Aorta (tissue), 5 donors: Measurements from ENCODE around the gene TMEM269. TPM values are rescaled to one million over a fixed set of nuclear protein-coding genes. Genes with fewer than 3 reads are reported as not detected.

Experiments used
- ATAC-seq: fragments of 200-7000 bp; cut with Tn5 transposase; one replicate; pipeline ENCODE4 v1.9.1; 2022; ENCODE audit warnings: moderate library complexity; ENCODE audit not compliant: low FRiP score
- DNase-seq, 2 donors: peaks; one replicate each; pipeline ENCODE4 v3.0.0-alpha.2; 2020
- H3K27ac ChIP-seq, 2 donors: one replicate each; pipeline ENCODE4 v1.5.1; 2013; ENCODE audit warnings: low read length in 2 of 2, mild to moderate bottlenecking in 2 of 2, moderate library complexity in 2 of 2, control low read depth in 1 of 2, inconsistent platforms in 1 of 2, low read depth in 1 of 2
- H3K27me3 ChIP-seq, 2 donors: one replicate each; pipeline ENCODE4 v1.6.1; 2013; ENCODE audit warnings: control low read depth in 1 of 2, low read length in 1 of 2, mild to moderate bottlenecking in 1 of 2, moderate library complexity in 1 of 2; ENCODE audit not compliant: insufficient read depth in 2 of 2, control insufficient read depth in 1 of 2
- H3K36me3 ChIP-seq, 2 donors: one replicate each; pipeline ENCODE4 v1.6.1; 2013; ENCODE audit warnings: control low read depth in 1 of 2, low read length in 1 of 2, mild to moderate bottlenecking in 1 of 2; ENCODE audit not compliant: insufficient read depth in 2 of 2, control insufficient read depth in 1 of 2
- H3K4me1 ChIP-seq, 2 donors: one replicate each; pipeline ENCODE4 v1.6.1; 2013; ENCODE audit warnings: low read length in 2 of 2, control low read depth in 1 of 2, mild to moderate bottlenecking in 1 of 2, moderate library complexity in 1 of 2; ENCODE audit not compliant: insufficient read depth in 2 of 2, control insufficient read depth in 1 of 2
- H3K4me3 ChIP-seq, 2 donors: one replicate each; pipeline ENCODE4 v1.5.1; 2013; ENCODE audit warnings: low read length in 2 of 2, control low read depth in 1 of 2, mild to moderate bottlenecking in 1 of 2
- H3K9me3 ChIP-seq: one replicate; pipeline ENCODE4 v1.6.1; 2013; ENCODE audit warnings: mild to moderate bottlenecking, low read length; ENCODE audit not compliant: control insufficient read depth
- WGBS, 2 donors: extraction: QIAGEN DNeasy Blood & Tissue Kit; methylation state at CpG; one replicate each; pipeline ENCODE4 v1.1.7; 2013; 5-methylcytosine and 5-hydroxymethylcytosine counted together
- intact Hi-C, 2 donors: fragments of 100-400 bp; cut with DNase I; formaldehyde crosslinking; loops; one replicate each; pipeline versions ENCODE4 v1.14.2 to v1.15.0; 2022
- polyA plus RNA-seq, 2 donors: library from polyadenylated mRNA; stranded (reverse); fragments of 200-250 nt; gene quantifications; one replicate each; pipeline ENCODE4 v1.2.3, GENCODE V29; 2013
- total RNA-seq, 2 donors: library from RNA; stranded (reverse); fragmentation: NEBNext Ultra II Directional; extraction: Animal tissue kit (Norgen Biotek cat#: 25700); gene quantifications; one replicate each; pipeline ENCODE4 v1.2.1, GENCODE V29; 2021
- donor health status: healthy with polysubstance abuse.
- donor health status: Bipolar disorder and iron deficiency.
- donor health status: DM: no; HTN: no; CAD: no.
- donor health status: DM: no; HTN: no; CAD: no.
- donor health status: DM: yes; HTN: yes; CAD: no.

Gene TMEM269
- total and polyA plus RNA-seq, 4 donors: 0.13 TPM; not detected in 3

DNA sequence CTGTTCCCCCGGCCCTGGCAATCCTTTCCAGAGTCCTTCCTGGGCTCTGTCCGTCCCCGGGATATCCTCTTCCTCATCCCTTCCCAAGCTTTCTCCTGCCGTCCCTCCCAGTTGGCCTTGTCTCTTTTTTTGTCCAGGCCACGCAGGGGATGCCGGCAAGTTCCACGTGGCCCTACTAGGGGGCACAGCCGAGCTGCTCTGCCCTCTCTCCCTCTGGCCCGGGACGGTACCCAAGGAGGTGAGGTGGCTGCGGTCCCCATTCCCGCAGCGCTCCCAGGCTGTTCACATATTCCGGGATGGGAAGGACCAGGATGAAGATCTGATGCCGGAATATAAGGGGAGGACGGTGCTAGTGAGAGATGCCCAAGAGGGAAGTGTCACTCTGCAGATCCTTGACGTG, 45.8 kb downstream of the TMEM269 start:
- Histone ChIP-seq H3K36me3 (peaks cover 0 to 3% of the 10 kb centered on the region in 2 donors), H3K9me3 (no peaks in the 10 kb centered on the region), H3K27me3 (no peaks in the 10 kb centered on the region), H3K4me1 (no peaks in the 10 kb centered on the region), H3K4me3 (no peak overlapping the region), H3K27ac (no peak overlapping the region)
- intact Hi-C loops: no loop called here
- no peak for ATAC-seq
- DNase-seq: no peak
- 87 to 89% methylated on average over 17 of the region's 17 CpGs for WGBS, 2 donors

DNA sequence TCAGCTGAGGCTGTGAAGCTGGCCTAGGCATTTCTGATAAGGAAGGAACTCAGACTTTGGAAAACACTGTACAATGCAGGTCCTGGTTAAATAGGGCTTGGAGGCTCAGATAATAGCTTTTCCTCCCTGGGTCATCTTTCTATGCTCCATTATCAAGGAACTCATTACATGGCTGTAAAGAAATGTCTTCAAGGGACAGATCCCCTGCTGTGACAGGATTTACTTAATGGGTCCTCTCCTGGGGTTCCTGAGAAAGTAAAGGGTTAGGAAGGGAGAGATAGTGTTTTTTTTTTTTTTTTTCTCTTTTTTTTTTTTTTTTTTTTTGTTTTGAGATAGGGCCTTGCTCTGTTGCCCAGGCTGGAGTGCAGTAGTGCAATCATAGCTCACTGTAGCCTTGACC, 46.5 kb downstream of the TMEM269 start:
- intact Hi-C loops: no loop called here
- ATAC-seq: no peak
- H3K36me3 ChIP-seq: peaks cover 0 to 3% of the 10 kb centered on the region in 2 donors
- no peak overlapping the region for H3K4me3 ChIP-seq
- H3K27ac ChIP-seq: no peak overlapping the region
- H3K4me1 ChIP-seq: no peaks in the 10 kb centered on the region
- no peaks in the 10 kb centered on the region for H3K9me3 ChIP-seq
- no peaks in the 10 kb centered on the region for H3K27me3 ChIP-seq
- DNase-seq: no peak

DNA sequence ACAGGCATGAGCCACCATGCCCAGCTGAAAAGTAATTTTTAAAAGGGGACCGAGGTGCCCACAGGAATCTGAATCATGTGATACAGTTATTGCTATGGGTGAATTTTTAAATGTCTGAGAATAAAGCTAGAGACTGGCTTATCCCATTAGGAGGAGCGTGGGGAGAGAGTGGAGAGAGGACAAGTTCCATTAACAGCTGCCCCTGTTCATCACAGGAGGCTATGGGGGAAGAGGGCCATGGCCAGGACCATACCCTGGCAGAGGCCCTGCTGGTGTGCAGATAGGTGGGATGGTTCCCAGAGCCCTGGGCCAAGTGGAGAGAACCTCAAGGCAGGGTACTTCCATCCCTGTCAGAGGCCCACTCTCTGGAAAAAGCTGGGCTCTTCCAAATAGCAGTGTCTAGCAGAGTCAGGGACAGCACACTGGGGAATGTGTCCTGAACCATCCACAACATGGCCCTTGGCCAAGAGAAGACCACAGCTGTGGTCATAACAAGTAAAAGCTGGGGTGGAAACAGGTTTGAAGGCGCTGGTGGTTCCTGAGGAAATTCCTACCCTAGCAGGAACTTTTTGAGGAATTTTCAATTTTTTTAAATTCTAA, 48.0 kb downstream of the TMEM269 start:
- ATAC-seq: no peak
- H3K9me3 ChIP-seq: no peaks in the 10 kb centered on the region
- H3K27me3 ChIP-seq: no peaks in the 10 kb centered on the region
- peaks cover 0 to 3% of the 10 kb centered on the region in 2 donors for H3K36me3 ChIP-seq
- DNase-seq: no peak
- no peak overlapping the region for H3K4me3 ChIP-seq
- no peaks in the 10 kb centered on the region for H3K4me1 ChIP-seq
- 89 to 92% methylated on average over 3 of the region's 3 CpGs for WGBS, 2 donors
- no peak overlapping the region for H3K27ac ChIP-seq
- intact Hi-C loops: no loop called here

DNA sequence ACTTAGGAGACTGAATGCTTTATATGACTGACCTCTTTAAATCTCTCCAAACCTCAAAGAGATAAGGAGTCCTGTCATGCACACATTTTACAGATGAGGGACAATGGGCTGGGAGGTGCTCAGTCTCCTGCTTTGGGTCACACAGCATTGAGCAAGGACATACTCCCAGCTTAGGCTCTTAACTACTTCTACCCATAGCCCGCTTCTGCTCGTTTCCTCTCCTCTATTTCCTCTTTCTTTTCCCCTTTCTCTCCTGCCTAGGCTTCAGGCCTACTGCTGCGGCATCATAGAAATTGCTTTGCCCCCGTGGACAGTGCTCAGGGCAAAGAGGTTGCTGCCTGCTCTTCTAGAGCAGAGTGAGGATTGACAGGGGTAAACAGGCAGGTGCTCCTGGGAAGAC, 49.2 kb downstream of the TMEM269 start:
- intact Hi-C loops: no loop called here
- WGBS, 2 donors: 92 to 94% methylated on average over 4 of the region's 4 CpGs
- Histone ChIP-seq H3K36me3 (peaks cover 0 to 3% of the 10 kb centered on the region in 2 donors), H3K27ac (no peak overlapping the region), H3K9me3 (no peaks in the 10 kb centered on the region), H3K27me3 (no peaks in the 10 kb centered on the region), H3K4me1 (no peaks in the 10 kb centered on the region), H3K4me3 (no peak overlapping the region)
- DNase-seq (no peak), ATAC-seq (no peak)

DNA sequence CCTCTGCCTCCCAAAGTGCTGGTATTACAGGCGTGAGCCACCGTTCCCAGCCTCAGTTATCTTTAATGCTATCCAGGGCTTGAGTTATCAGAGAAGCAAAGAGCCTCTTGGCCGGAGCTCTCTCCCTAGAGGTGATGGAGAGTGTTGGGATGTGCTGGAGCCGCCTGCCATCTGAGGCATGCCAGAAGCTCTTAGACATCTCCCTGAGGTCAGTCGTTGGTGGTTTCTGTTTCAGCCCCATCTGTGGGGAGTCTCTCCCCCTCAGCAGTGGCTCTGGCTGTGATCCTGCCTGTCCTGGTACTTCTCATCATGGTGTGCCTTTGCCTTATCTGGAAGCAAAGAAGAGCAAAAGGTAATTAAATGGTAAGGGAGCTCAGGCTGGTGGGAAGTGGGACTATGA, 50.0 kb downstream of the TMEM269 start:
- Histone ChIP-seq H3K4me3 (no peak overlapping the region), H3K9me3 (no peaks in the 10 kb centered on the region), H3K27ac (no peak overlapping the region), H3K36me3 (peaks cover 0 to 3% of the 10 kb centered on the region in 2 donors), H3K4me1 (no peaks in the 10 kb centered on the region), H3K27me3 (no peaks in the 10 kb centered on the region)
- intact Hi-C loops: no loop called here
- ATAC-seq (no peak), DNase-seq (no peak)
- WGBS, 2 donors: 86 to 91% methylated on average over 5 of the region's 5 CpGs

DNA sequence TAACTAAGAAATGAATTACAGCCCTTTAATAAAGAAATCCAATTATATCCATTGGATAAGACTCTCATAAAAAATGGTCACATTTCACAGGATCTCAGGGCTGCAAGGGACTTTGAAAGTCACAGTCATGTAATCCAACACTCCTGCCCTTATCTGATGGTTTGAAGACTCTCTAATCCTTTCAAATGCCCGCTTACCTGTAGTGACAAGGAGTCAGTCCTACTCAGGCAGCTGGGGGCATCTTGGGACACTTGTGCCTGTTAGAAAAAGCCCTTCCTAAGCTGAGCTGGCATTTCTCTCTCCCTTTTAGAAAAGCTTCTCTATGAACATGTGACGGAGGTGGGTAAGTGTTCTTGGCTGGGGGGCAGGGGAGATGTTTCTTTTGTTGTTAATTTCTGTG, 50.6 kb downstream of the TMEM269 start:
- no peak for DNase-seq
- Histone ChIP-seq H3K4me1 (no peaks in the 10 kb centered on the region), H3K27me3 (no peaks in the 10 kb centered on the region), H3K9me3 (no peaks in the 10 kb centered on the region), H3K27ac (no peak overlapping the region), H3K4me3 (no peak overlapping the region), H3K36me3 (peaks cover 0 to 3% of the 10 kb centered on the region in 2 donors)
- 95 to 98% methylated on average over 2 of the region's 2 CpGs for WGBS, 2 donors
- intact Hi-C loops: no loop called here
- ATAC-seq: no peak

DNA sequence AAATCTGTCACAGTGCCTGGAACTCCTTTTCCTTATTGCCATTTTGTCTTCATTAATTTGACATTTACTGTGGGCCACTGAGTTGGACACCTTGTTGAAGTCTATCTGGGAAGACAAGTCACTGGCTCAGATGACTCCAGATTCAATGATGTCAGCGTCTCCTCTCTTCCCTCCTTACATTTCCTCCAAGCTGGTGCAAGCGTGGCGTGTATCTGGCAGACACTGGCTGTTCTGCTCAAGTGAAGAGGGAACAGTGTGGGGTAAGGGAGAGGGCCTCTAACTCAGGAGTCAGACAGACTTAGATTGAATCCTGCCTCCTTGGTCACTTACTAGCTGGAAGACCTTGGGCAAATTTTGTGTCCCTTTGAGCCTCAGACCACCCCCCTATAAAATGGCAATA, 52.9 kb downstream of the TMEM269 start:
- intact Hi-C loops: no loop called here
- WGBS, 2 donors: 44 to 66% methylated on average over 3 of the region's 3 CpGs
- ATAC-seq: no peak

DNA sequence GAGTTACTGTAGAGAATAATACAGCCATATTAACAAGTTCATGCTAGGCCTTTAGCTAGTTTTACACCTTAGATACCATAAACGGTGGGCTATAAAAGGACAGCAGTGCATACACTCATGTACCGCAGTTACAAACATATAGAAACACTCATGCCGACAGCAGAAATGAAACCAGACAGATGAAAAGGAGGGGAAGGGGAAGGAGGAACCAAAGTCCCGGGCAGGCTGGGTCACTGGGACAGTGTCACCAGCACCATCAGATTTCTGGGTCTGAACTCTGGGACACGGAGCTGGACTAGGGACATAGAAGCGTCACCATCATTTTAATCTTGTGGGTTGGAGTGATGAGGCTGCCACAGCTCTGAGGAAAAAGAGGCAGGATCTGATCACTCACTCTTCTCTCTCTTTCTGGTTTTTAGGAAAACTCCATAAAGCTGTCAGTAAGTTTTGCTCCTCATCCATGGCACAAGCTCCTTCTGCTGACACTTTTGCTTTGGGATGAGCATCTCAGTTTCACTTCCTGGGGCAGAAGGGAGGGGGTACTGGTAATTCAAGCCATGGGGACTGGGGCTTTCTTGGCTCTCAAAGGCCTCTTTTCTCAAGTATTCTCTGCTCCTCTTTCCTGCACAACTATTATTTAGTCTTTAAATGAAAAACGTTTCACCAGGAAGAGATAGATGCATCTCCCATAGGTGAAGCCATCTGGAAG, 53.8 kb downstream of the TMEM269 start:
- H3K27me3 ChIP-seq: no peaks in the 10 kb centered on the region
- intact Hi-C loops: no loop called here
- WGBS, 2 donors: 85 to 87% methylated on average over 7 of the region's 7 CpGs
- H3K36me3 ChIP-seq: no peaks in the 10 kb centered on the region
- H3K4me1 ChIP-seq: no peaks in the 10 kb centered on the region
- no peaks in the 10 kb centered on the region for H3K9me3 ChIP-seq
- peak in 1 of 2 donors; percentile 52 for DNase-seq
- ATAC-seq: no peak
- no peak overlapping the region for H3K4me3 ChIP-seq
- no peak overlapping the region for H3K27ac ChIP-seq

More for the DNA sequence above, 52.9 kb downstream of the TMEM269 start:
- no peak for DNase-seq
- Histone ChIP-seq H3K9me3 (no peaks in the 10 kb centered on the region), H3K27me3 (no peaks in the 10 kb centered on the region), H3K36me3 (no peaks in the 10 kb centered on the region), H3K4me1 (no peaks in the 10 kb centered on the region), H3K4me3 (no peak overlapping the region), H3K27ac (no peak overlapping the region)

DNA sequence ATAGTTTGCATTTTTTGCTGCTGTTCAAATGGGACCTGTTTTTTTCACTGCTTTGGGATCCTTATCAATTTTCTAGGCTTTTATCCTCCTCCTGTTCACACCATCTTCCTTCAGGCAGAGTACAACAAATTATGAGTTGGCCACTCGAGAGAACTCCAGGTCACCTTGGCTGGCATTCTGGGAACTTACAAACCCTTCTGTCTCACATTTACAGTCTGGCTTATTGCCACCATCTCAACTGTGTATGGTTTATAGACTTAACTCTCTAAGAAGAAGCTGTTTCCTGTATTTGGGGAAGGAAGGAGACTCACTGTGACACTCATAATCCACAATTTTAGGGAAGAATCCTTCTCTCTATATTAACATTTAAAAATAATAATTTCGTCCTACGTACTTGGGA, 56.2 kb downstream of the TMEM269 start:
- no peak for DNase-seq
- Histone ChIP-seq H3K9me3 (no peaks in the 10 kb centered on the region), H3K27me3 (no peaks in the 10 kb centered on the region), H3K27ac (no peak overlapping the region), H3K4me3 (no peak overlapping the region), H3K4me1 (no peaks in the 10 kb centered on the region), H3K36me3 (no peaks in the 10 kb centered on the region)
- 64 to 72% methylated on average over 3 of the region's 3 CpGs for WGBS, 2 donors
- ATAC-seq: no peak
- intact Hi-C loops: loop anchor here (10.0 kb wide), 2 partner anchors 76 to 156 kb away; partner anchors contain the start of genes C1orf50 (in 1 of the 2), P3H1 (in 1 of the 2) and YBX1 (in 1 of the 2)
